Activated T-helper 1 cell treated with anti-CD3 and anti-CD28 coated beads, Interleukin-2, amount 50 U/mL, for 16 hours (primary cell): Measurements from ENCODE around the gene PRLHR.

Source experiments
- DNase-seq, 2 donors: peaks; one replicate each; pipeline ENCODE4 v3.0.0-alpha.2; 2020; ENCODE audit warnings: low read depth in 1 of 2, low spot score in 1 of 2

The PRLHR gene

GRCh38 chr10:118587881-118588651 is 7.4 kb downstream of the PRLHR start:
- DNase-seq = no peak

- no peak for DNase-seq
Measured at GRCh38 chr10:118586911-118587310, 8.5 kb downstream of the PRLHR start.

GRCh38 chr10:118585794-118586193 is 9.7 kb downstream of the PRLHR start:
- no peak for DNase-seq

GRCh38 chr10:118585234-118585633 is 10.2 kb downstream of the PRLHR start:
- no peak for DNase-seq

- DNase-seq = no peak
Measured at GRCh38 chr10:118584181-118584954, 11.1 kb downstream of the PRLHR start.

- DNase-seq = no peak
Measured at GRCh38 chr10:118583611-118584010, 11.8 kb downstream of the PRLHR start.

- DNase-seq = no peak
Measured at GRCh38 chr10:118582511-118582910, 12.9 kb downstream of the PRLHR start.

GRCh38 chr10:118581340-118581739 is 14.1 kb downstream of the PRLHR start:
- DNase-seq = no peak

- DNase-seq = no peak
Measured at GRCh38 chr10:118580702-118581101, 14.7 kb downstream of the PRLHR start.

GRCh38 chr10:118573512-118573911 is 21.9 kb downstream of the PRLHR start:
- no peak for DNase-seq

GRCh38 chr10:118572256-118573041 is 23.0 kb downstream of the PRLHR start:
- DNase-seq = no peak

GRCh38 chr10:118571123-118571522 is 24.3 kb downstream of the PRLHR start:
- no peak for DNase-seq

GRCh38 chr10:118570591-118570990 is 24.9 kb downstream of the PRLHR start:
- no peak for DNase-seq

GRCh38 chr10:118569882-118570252 is 25.6 kb downstream of the PRLHR start:
- no peak for DNase-seq

- DNase-seq = no peak
Measured at GRCh38 chr10:118569241-118569881, 26.1 kb downstream of the PRLHR start.

GRCh38 chr10:118568327-118568848 is 27.1 kb downstream of the PRLHR start:
- peak in 1 of 2 donors; percentile 12 for DNase-seq

GRCh38 chr10:118567701-118568248 is 27.7 kb downstream of the PRLHR start:
- DNase-seq = no peak

- DNase-seq = no peak
Measured at GRCh38 chr10:118566911-118567310, 28.5 kb downstream of the PRLHR start.

GRCh38 chr10:118565301-118566075 is 30.0 kb downstream of the PRLHR start:
- DNase-seq = no peak

- no peak for DNase-seq
Measured at GRCh38 chr10:118564652-118565051, 30.8 kb downstream of the PRLHR start.
